ENCODE measurements around the gene RABAC1.

Gene RABAC1

DNA sequence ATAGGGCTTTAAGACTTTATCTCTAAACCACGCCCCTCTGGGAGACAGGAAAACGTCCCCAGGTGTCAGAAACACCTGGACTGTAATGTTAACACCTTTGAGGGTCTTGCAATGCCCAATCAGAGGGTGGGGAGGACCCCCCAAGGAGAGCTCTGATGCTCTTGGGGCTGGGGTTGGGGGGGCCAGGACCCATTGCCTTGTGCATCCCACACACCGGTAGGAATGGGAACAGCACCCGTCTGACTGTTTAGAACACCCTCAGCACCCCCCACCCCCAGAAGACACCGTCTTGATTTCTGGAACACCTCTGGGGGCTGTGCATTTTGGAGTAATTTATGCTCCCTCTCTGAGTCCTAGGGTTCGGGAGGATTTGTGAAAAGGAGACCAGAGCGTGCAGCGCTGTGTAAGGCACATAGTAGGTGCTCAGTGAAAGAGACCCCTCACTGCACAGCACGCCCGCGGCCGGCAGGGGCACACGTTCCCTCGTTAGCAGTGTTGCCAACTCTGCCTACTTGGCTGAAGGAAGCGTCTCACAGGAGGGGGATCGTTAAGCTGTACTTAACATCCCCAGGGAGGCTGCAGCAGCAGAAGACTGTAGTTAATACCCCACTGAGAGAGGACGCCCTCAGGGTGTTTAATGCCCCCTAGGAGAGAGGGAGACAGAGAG, 28.1 kb downstream of the RABAC1 start:
- Mint-ChIP-seq H3K4me3 (no peak overlapping the region), H3K27ac (no peak overlapping the region), H3K4me1 (peaks cover 53% of the 10 kb centered on the region), H3K36me3 (no peaks in the 10 kb centered on the region), H3K9me3 (no peaks in the 10 kb centered on the region)
- DNase-seq (ENCODE audit: low spot score in 2 of 2), result no peak
- ATAC-seq, result no peak

DNA sequence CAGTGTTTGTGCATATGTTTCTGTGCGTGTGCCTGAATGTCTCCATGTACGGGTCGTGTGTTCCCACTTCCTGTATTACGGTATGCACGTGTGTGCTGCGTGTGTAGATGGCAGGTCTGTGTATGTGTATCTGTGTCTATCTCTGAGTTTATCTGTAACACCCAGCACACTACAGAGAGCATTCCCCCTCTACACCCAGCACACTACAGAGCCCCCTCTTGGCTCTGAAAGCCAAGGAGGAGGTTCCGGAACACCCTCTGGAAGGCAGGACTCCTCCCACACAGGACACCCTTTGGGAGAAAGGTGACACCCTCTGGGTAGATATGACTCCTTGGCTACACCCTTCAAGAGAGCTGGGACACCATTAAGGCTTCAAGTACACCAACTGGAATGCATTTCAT, 28.8 kb downstream of the RABAC1 start:
- no peak for DNase-seq (ENCODE audit: low spot score in 2 of 2)
- ATAC-seq, result no peak
- no peaks in the 10 kb centered on the region for H3K36me3 Mint-ChIP-seq
- no peak overlapping the region for H3K4me3 Mint-ChIP-seq
- no peaks in the 10 kb centered on the region for H3K9me3 Mint-ChIP-seq
- H3K27ac Mint-ChIP-seq, result no peak overlapping the region
- peaks cover 48% of the 10 kb centered on the region for H3K4me1 Mint-ChIP-seq

GRCh38 chr19:41929536-41930071, 29.5 kb downstream of the RABAC1 start:
- no peak overlapping the region for H3K27ac Mint-ChIP-seq
- no peaks in the 10 kb centered on the region for H3K36me3 Mint-ChIP-seq
- DNase-seq (ENCODE audit: low spot score in 2 of 2), result no peak
- H3K4me1 Mint-ChIP-seq, result peaks cover 41% of the 10 kb centered on the region
- H3K9me3 Mint-ChIP-seq, result no peaks in the 10 kb centered on the region
- no peak overlapping the region for H3K4me3 Mint-ChIP-seq
- no peak for ATAC-seq

GRCh38 chr19:41928754-41929535, 30.2 kb downstream of the RABAC1 start:
- H3K4me1 Mint-ChIP-seq, result peaks cover 34% of the 10 kb centered on the region

DNA sequence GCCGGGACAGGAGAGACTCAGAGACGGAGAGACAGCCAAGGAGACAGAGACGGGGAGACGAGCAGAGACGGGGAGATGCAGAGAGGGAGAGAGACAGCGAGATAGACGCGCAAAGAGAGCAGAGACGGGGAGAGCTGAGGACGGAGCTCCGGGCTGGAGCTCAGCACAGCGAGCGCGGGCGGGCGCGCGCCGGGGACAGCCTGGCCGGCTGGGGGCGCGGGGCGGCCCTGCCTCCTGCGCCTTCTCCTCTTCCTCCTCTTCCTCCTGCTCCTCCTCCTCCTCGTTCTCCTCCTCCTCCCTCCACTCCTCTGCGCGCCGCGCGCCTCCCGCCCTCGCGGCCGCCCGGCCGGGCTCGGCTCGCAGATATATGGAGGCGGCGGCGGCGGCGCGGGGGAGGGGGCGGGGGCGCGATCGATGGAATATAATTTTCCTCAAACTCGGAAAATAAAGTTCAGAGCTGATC, 30.9 kb downstream of the RABAC1 start, which contains the start of gene ERFL:
TSS of gene ERFL (minus strand) at position 229 of the 463 bp plus-strand sequence. CDS start 15,530 bp downstream, outside the sequence.
- peak; percentile 59 for ATAC-seq
- Mint-ChIP-seq H3K27ac (peak within 1 kb of the TSS; percentile 8), H3K4me1 (peaks cover 31% of the 10 kb centered on the region), H3K4me3 (no peak within 1 kb of the TSS), H3K36me3 (no peaks in the 10 kb centered on the region), H3K9me3 (no peaks in the 10 kb centered on the region)
- no peak for DNase-seq (ENCODE audit: low spot score in 2 of 2)

More at GRCh38 chr19:41928754-41929535, 30.2 kb downstream of the RABAC1 start:
- no peaks in the 10 kb centered on the region for H3K36me3 Mint-ChIP-seq
- H3K27ac Mint-ChIP-seq, result peak overlapping the region; percentile 8
- H3K4me3 Mint-ChIP-seq, result no peak overlapping the region
- H3K9me3 Mint-ChIP-seq, result no peaks in the 10 kb centered on the region
- ATAC-seq, result peak; percentile 69
- DNase-seq (ENCODE audit: low spot score in 2 of 2), result no peak

- peak; percentile 15 for ATAC-seq
- H3K9me3 Mint-ChIP-seq, result no peaks in the 10 kb centered on the region
- H3K4me3 Mint-ChIP-seq, result no peak overlapping the region
- no peak for DNase-seq (ENCODE audit: low spot score in 2 of 2)
- H3K27ac Mint-ChIP-seq, result no peak overlapping the region
- H3K36me3 Mint-ChIP-seq, result no peaks in the 10 kb centered on the region
- peaks cover 32% of the 10 kb centered on the region for H3K4me1 Mint-ChIP-seq
These were observed 31.5 kb downstream of the RABAC1 start for GRCh38 chr19:41927497-41928192.

DNA sequence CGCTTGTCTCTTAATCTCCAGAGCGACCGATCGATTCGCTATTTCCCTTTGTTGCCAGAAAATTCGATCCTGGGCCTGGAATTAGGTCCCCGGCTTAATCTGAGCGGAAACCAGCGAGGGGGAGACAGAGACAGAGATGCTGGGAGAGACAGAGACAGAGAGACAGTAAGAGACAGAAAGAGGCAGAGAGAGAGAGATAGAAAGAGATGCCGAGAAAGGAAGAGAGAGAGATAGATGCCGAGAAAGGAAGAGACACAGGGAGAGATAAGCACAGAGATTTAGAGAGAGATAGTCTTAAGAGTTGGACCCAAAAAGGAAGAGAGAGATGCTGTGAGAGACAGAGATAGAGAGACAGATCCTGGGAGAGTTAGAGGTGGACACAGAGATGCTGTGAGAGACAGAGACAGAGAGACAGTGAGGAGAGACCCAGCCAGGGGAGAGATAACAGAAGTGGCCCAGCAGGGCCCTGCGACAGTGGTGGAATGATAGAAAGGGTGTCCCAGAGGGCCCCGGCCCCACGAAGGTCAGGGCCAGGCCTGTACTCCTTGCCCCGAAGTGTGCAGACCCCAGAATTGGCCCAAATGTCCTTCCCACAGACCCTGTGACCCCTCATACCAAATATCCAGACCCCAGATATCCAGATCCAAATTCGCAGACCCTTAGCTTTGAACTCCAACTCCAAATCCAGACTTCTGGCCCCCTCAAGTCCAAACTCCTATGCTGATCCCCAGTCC, 32.2 kb downstream of the RABAC1 start:
- no peaks in the 10 kb centered on the region for H3K9me3 Mint-ChIP-seq
- DNase-seq (ENCODE audit: low spot score in 2 of 2) (no peak), ATAC-seq (no peak)
- no peaks in the 10 kb centered on the region for H3K36me3 Mint-ChIP-seq
- H3K4me1 Mint-ChIP-seq, result peaks cover 35% of the 10 kb centered on the region
- H3K4me3 Mint-ChIP-seq, result no peak overlapping the region
- no peak overlapping the region for H3K27ac Mint-ChIP-seq

DNA sequence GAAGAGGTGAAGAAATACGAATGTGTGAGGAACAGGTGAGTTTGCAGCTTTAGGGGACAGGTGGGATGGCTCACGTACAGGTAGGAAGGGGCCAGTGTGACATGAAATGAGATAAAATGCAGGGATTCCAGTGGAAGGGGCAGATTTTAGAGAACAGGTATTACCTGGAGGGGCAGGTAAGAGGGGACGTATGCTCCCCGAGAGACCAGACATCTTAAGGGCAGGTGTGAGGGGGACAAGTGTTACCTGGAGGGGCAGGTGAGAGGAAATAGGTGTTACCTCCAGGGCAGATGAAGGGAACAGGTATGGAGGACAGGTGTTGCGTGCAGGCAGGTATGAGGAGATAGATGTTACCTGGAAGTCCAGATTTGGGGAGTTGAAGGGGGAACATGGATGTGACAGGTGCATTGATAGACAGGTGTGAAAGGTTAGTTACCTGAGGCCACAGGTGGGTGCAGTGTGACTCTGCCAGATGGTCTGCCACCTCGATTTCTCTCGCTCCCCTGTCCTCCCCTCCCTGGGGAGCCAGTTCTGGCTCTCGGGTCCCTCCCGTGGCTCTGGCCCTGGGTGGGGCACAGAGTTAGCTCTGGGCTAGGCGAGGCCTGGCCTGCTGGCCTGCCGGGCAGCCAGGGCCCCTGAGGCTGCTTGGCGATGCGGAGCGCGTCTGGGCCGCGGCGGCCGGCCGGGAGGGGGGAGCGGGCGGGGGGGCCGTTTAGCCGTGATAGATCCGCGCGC, 32.9 kb downstream of the RABAC1 start:
- Mint-ChIP-seq H3K9me3 (no peaks in the 10 kb centered on the region), H3K4me3 (no peak overlapping the region), H3K4me1 (peaks cover 40% of the 10 kb centered on the region), H3K36me3 (no peaks in the 10 kb centered on the region), H3K27ac (no peak overlapping the region)
- no peak for DNase-seq (ENCODE audit: low spot score in 2 of 2)
- ATAC-seq, result no peak

GRCh38 chr19:41925208-41926003, 33.7 kb downstream of the RABAC1 start:
- Mint-ChIP-seq H3K4me1 (peaks cover 40% of the 10 kb centered on the region), H3K27ac (no peak overlapping the region), H3K36me3 (no peaks in the 10 kb centered on the region), H3K4me3 (no peak overlapping the region), H3K9me3 (no peaks in the 10 kb centered on the region)
- DNase-seq (ENCODE audit: low spot score in 2 of 2), result no peak
- no peak for ATAC-seq

DNA sequence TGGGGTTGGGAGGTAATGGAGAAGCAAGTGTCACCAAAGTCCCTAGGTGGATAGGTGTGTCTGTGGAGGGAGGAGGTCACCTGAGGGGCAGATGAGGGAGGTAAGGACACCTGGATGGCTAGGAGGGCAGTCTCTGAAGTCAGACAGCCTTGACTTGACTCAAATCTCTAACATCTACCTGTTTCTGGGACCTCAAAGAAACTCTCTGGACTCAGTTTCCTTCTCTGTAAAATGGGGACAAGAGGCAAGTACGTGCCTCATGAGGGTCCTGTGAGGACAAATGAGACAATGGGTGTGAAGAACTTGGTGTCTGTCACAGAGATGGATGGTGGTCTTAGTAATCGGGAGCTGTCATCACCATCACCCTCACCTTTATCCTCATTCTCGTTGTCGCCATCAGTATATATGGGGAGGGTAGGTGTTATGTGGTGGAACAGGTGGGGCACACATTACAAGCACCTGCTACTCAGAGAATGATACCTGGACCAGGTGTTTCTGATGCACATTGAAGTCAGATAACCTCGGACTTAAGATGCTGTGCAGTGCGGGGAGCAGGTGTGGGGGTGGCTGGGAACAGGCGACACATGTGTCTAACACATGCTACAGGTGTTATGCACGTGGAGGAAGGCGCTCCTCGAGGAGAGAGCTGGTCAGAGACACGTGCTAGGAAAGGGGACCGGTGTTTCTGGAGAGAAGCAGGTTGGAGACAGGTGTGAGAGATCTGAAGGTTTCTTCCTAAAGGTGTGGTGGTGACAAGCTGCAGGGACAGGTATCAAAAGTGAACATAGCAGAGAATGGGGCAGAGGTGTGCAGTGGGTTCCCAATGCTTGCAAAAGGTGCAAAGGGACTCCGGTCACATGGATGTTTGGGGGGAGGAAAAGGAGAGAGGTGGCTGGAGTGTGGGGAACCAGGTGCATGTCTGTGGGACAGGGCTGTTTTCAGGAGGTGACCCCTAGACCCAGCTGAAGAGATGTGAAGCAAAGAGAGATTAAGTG, 34.7 kb downstream of the RABAC1 start:
- Mint-ChIP-seq H3K27ac (no peak overlapping the region), H3K36me3 (no peaks in the 10 kb centered on the region), H3K9me3 (no peaks in the 10 kb centered on the region), H3K4me1 (peaks cover 31% of the 10 kb centered on the region), H3K4me3 (no peak overlapping the region)
- no peak for ATAC-seq
- no peak for DNase-seq (ENCODE audit: low spot score in 2 of 2)

- DNase-seq (ENCODE audit: low spot score in 2 of 2) (no peak), ATAC-seq (no peak)
- peaks cover 22% of the 10 kb centered on the region for H3K4me1 Mint-ChIP-seq
- no peak overlapping the region for H3K4me3 Mint-ChIP-seq
- no peaks in the 10 kb centered on the region for H3K36me3 Mint-ChIP-seq
- peak overlapping the region; percentile 13 for H3K27ac Mint-ChIP-seq
- no peaks in the 10 kb centered on the region for H3K9me3 Mint-ChIP-seq
These were observed 35.9 kb downstream of the RABAC1 start for GRCh38 chr19:41923045-41923788.

DNA sequence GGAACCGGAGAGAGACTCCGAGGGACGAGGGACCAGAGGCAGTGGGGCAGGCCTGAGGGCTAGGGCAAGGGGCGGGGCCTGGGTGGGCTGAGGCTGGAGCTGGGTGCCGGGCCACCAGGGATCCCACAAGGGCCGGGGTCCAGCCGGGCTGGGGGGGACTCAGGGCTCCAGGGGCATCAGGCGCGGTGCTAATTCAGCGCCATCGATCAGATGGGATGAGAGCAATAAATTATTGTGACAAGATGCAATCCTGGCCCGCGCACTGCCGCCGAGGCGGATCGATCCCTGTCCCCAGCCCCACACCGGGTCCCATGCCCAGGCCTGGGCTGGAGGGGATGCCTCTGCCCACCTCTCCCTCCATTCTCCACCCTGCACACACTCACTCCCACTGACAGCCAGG, 36.5 kb downstream of the RABAC1 start:
- Mint-ChIP-seq H3K36me3 (no peaks in the 10 kb centered on the region), H3K27ac (no peak overlapping the region)
- no peak for DNase-seq (ENCODE audit: low spot score in 2 of 2)

More for the DNA sequence above, 36.5 kb downstream of the RABAC1 start:
- Mint-ChIP-seq H3K4me3 (no peak overlapping the region), H3K4me1 (peaks cover 22% of the 10 kb centered on the region), H3K9me3 (no peaks in the 10 kb centered on the region)
- ATAC-seq, result no peak
